Measurements from ENCODE around the gene APLP2.
"Not testable (repeated sequence)": the region's sequence is repeated elsewhere in the genome, so short reads cannot be mapped to it uniquely, and the experiment has no call there.

APLP2 gene

DNA sequence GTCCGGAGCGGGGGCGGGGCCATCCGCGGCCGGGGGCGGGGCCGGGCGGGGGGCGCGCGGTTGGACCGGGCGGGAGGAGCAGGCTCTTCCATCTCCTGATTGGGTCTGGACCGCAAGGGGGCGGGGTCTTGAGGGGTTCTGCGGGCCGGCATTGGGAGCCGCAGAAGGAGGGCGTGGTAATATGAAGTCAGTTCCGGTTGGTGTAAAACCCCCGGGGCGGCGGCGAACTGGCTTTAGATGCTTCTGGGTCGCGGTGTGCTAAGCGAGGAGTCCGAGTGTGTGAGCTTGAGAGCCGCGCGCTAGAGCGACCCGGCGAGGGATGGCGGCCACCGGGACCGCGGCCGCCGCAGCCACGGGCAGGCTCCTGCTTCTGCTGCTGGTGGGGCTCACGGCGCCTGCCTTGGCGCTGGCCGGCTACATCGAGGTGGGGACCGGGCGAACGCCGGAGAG is at the start of gene APLP2:
TSS of gene APLP2 (plus strand) at position 236 of the 450 bp plus-strand sequence. CDS start at position 320, 84 bp downstream.
- no peak for TF ChIP-seq Cebpa-rat (IDR thresholded peaks at IDR 0.05)
- Histone ChIP-seq H3K27ac (peak within 1 kb of the TSS; percentile 89 to 98 (median 90)), H3K4me2 (peak within 1 kb of the TSS; percentile 90 to 99 (median 93)), H3K36me3 (peaks cover 0 to 14% (median under 1%) of the 10 kb centered on the region in 11 experiments; a peak in 6 of 22 replicates), H4K20me1 (peaks cover 38 to 50% (median 48%) of the 10 kb centered on the region in 11 experiments), H3K9ac (peak within 1 kb of the TSS; percentile 93 to 100 (median 97)), H3K27me3 (peaks cover 0 to 42% (median 28%) of the 10 kb centered on the region in 11 experiments; a peak in 16 of 22 replicates), H3K4me3 (peak within 1 kb of the TSS; percentile 91 to 100 (median 94)), H3K4me1 (peaks cover 39 to 75% (median 53%) of the 10 kb centered on the region in 10 experiments), H3K9me3 (replicated peaks in 1 of 11) (no peaks in the 10 kb centered on the region)

DNA sequence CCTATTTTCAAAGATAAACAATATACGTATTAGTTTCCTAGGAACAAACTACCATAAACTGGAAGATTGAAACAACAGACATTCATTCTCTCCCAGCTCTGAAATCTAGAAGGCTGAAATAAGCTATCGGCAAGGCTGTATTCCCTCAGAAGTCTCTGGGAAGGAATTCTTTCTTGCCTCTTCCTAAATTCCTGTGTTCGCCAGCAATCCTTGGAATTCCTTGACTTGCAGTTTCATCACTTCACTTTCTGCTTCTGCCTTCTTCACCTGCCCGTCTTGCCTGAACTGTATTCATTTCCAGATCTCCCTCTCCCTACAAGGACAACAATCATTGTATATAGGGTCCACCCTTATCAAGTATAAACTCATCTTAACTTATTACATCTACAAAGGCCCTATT is 49.4 kb upstream of the APLP2 start:
- Histone ChIP-seq H3K4me3 (no peak overlapping the region), H3K4me2 (no peak overlapping the region), H3K27ac (no peak overlapping the region), H3K9ac (no peak overlapping the region), H3K27me3 (peaks cover 0 to 17% (median 9%) of the 10 kb centered on the region in 11 experiments; a peak in 8 of 22 replicates), H3K9me3 (replicated peaks in 1 of 11) (peaks cover 19 to 32% (median 23%) of the 10 kb centered on the region in 11 experiments), H3K36me3 (no peaks in the 10 kb centered on the region), H4K20me1 (no peaks in the 10 kb centered on the region), H3K4me1 (peaks cover 18 to 34% (median 30%) of the 10 kb centered on the region in 10 experiments)
- TF ChIP-seq Cebpa-rat (IDR thresholded peaks at IDR 0.05) = no peak

DNA sequence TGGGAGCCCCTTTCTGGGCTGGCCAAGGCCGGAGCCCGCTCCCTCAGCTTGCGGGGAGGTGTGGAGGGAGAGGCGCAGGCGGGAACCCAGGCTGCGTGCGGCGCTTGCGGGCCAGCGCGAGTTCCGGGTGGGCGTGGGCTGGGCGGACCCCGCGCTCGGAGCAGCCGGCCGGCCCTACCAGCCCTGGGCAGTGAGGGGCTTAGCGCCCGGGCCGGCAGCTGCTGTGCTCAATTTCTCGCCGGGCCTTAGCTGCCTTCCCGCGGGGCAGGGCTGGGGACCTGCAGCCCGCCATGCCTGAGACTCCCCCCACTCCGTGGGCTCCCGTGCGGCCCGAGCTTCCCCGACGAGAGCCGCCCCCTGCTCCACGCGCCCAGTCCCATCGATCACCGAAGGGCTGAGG is 48.1 kb upstream of the APLP2 start:
- Histone ChIP-seq H3K9me3 (replicated peaks in 1 of 11) (peaks cover 10 to 24% (median 14%) of the 10 kb centered on the region in 11 experiments; a peak in 20 of 22 replicates), H3K27me3 (peaks cover 0 to 27% (median 9%) of the 10 kb centered on the region in 11 experiments; a peak in 9 of 22 replicates), H3K4me1 (peaks cover 18 to 34% (median 30%) of the 10 kb centered on the region in 10 experiments), H3K4me2 (0 out of 22 replicates have a peak overlapping the region, but pooled peaks of 1 of the 11 experiments have one; percentile 73)
- H4K20me1 ChIP-seq, H3K9ac ChIP-seq, H3K27ac ChIP-seq, H3K36me3 ChIP-seq, H3K4me3 ChIP-seq: not testable (repeated sequence)

DNA sequence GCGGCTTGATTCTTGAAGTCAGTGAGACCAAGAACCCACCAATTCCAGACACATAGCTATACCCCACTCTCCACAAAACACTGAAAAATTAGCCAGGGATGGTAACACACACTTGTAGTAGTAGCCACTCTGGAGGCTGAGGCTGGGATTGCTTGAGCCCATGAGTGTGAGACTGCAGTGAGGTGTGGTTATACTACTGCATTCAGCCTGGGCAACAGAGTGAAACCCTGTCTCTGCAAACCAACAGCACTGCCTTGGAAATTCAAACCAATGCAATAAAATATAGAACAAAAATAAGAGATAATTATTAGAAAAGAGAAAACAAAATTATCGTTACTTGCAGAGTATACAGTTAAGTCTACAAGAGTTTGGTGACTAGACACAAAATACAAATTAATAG is 46.9 kb upstream of the APLP2 start:
- peaks cover 0 to 30% (median 9%) of the 10 kb centered on the region in 11 experiments; a peak in 9 of 22 replicates for H3K27me3 ChIP-seq
- peak overlapping the region; percentile 53 to 86 (median 68); a peak in 21 of 22 replicates for H3K4me2 ChIP-seq
- H3K4me3 ChIP-seq = no peak overlapping the region
- TF ChIP-seq Cebpa-rat (IDR thresholded peaks at IDR 0.05) = no peak
- no peak overlapping the region for H3K9ac ChIP-seq
- no peaks in the 10 kb centered on the region for H4K20me1 ChIP-seq
- no peak overlapping the region for H3K27ac ChIP-seq
- H3K9me3 ChIP-seq (replicated peaks in 1 of 11) = peaks cover 10 to 24% (median 14%) of the 10 kb centered on the region in 11 experiments; a peak in 20 of 22 replicates
- H3K36me3 ChIP-seq = no peaks in the 10 kb centered on the region
- peaks cover 18 to 34% (median 30%) of the 10 kb centered on the region in 10 experiments for H3K4me1 ChIP-seq

DNA sequence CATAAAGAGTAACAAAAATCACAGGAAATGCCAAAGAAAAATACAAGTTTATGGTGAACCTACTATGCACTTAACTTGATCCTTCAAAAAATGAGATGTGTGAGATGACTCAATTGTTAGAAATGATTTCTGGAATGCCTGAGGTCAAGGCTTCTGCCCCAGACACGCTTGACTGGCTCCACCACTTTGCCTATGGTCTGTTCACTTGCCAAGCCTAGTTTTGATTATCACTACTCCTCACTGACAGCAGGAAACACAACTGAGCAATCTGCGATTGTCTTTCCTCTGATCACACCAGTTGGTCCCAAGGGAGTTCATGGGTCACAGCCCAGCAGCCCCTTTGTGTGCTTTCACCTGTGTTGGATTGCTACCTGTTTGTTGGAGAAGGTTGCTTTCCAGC is 46.5 kb upstream of the APLP2 start:
- peak overlapping the region; percentile 53 to 86 (median 68) for H3K4me2 ChIP-seq
- H3K27ac ChIP-seq = peak overlapping the region in 3 of 11 experiments; percentile 29 to 55 (median 37); a peak in 6 of 22 replicates
- peaks cover 10 to 24% (median 14%) of the 10 kb centered on the region in 11 experiments; a peak in 20 of 22 replicates for H3K9me3 ChIP-seq (replicated peaks in 1 of 11)

DNA sequence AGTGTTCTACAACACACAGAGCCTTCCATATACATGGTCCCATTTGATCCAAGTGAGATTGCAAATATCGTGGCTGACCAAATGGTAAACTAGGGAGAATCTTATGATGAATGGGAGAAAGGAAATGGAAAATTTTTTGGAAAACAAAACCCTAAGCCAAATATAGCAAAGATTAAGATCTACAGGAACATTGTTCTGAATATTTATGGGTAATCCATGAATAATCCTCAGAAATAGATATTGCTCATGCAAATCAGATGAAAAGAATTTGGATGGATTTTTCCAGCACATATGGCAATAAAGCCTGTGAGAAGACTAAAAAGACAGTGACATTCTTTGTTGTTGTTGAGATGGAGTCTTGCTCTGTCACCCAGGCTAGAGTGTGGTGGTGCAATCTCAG is 45.3 kb upstream of the APLP2 start:
- peaks cover 10 to 24% (median 14%) of the 10 kb centered on the region in 11 experiments; a peak in 20 of 22 replicates for H3K9me3 ChIP-seq (replicated peaks in 1 of 11)
- H3K36me3 ChIP-seq = no peaks in the 10 kb centered on the region
- H3K4me1 ChIP-seq = peaks cover 25 to 35% (median 28%) of the 10 kb centered on the region in 10 experiments
- H3K27me3 ChIP-seq = peaks cover 0 to 28% (median 9%) of the 10 kb centered on the region in 11 experiments; a peak in 9 of 22 replicates
- TF ChIP-seq Cebpa-rat (IDR thresholded peaks at IDR 0.05) = no peak
- no peak overlapping the region for H3K9ac ChIP-seq
- no peaks in the 10 kb centered on the region for H4K20me1 ChIP-seq
- H3K27ac ChIP-seq = no peak overlapping the region
- no peak overlapping the region for H3K4me3 ChIP-seq
- H3K4me2 ChIP-seq = peak overlapping the region in 9 of 11 experiments; percentile 53 to 86 (median 62); a peak in 16 of 22 replicates

More for the DNA sequence above, 46.5 kb upstream of the APLP2 start:
- TF ChIP-seq Cebpa-rat (IDR thresholded peaks at IDR 0.05) = no peak
- no peaks in the 10 kb centered on the region for H4K20me1 ChIP-seq
- H3K27me3 ChIP-seq = peaks cover 0 to 30% (median 9%) of the 10 kb centered on the region in 11 experiments; a peak in 9 of 22 replicates
- H3K36me3 ChIP-seq = no peaks in the 10 kb centered on the region
- H3K4me1 ChIP-seq = peaks cover 18 to 34% (median 30%) of the 10 kb centered on the region in 10 experiments
- no peak overlapping the region for H3K4me3 ChIP-seq
- H3K9ac ChIP-seq = peak overlapping the region in 1 of 11 experiments; percentile 1; a peak in 1 of 22 replicates

DNA sequence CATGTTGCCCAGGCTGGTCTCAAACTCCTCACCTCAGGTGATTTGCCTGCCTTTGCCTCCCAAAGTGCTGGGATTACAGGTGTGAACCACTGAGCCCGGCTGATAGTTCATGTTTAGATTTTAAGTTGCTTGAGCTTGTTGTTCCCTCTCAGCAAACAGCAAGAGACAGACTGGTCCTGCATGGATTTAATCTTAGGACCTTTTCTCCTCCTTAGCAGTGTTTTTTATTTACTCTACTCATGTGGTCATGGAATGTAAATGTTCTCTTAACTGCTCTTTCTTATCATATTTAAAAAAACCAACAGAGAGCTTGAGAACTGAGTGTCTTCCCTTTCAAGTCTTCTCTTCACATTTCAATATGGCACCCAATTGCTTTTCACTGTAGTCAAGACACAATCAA is 44.3 kb upstream of the APLP2 start:
- Histone ChIP-seq H3K9ac (no peak overlapping the region), H3K4me1 (peaks cover 22 to 38% (median 27%) of the 10 kb centered on the region in 10 experiments), H3K27me3 (peaks cover 0 to 26% (median 9%) of the 10 kb centered on the region in 11 experiments; a peak in 9 of 22 replicates), H3K4me2 (no peak overlapping the region), H3K9me3 (replicated peaks in 1 of 11) (peaks cover 10 to 23% (median 14%) of the 10 kb centered on the region in 11 experiments; a peak in 20 of 22 replicates), H3K27ac (no peak overlapping the region), H3K36me3 (no peaks in the 10 kb centered on the region), H3K4me3 (no peak overlapping the region), H4K20me1 (no peaks in the 10 kb centered on the region)
- no peak for TF ChIP-seq Cebpa-rat (IDR thresholded peaks at IDR 0.05)

DNA sequence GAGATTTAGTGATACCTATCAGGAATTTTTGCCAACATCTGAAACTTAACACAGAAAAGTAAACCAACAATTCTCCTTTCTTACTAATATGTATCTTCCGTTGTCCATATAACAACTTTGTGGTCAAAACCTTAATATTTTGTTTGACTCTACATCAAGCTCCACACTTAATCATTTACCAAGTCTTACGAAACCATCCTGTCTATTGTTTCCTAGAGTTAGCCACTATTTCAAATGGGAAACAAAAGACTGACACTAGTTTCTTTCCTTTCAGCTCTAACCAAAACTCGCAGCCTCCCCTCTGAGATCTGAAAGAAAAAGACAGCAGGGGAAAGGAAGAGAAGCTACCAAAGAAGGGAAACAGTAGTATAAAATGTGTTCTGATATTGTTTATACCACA is 40.6 kb upstream of the APLP2 start:
- peak overlapping the region in 1 of 11 experiments; percentile 37; a peak in 1 of 22 replicates for H3K27ac ChIP-seq
- no peak overlapping the region for H3K9ac ChIP-seq
- 0 out of 22 replicates have a peak, but pooled peaks cover 0 to 4% (median 0%) of the 10 kb centered on the region in 11 experiments for H3K9me3 ChIP-seq (replicated peaks in 1 of 11)
- H4K20me1 ChIP-seq = no peaks in the 10 kb centered on the region
- H3K4me3 ChIP-seq = no peak overlapping the region
- no peak for TF ChIP-seq Cebpa-rat (IDR thresholded peaks at IDR 0.05)
- H3K4me2 ChIP-seq = peak overlapping the region in 6 of 11 experiments; percentile 22 to 70 (median 46); a peak in 10 of 22 replicates
- H3K27me3 ChIP-seq = peaks cover 0 to 25% (median 9%) of the 10 kb centered on the region in 11 experiments; a peak in 9 of 22 replicates
- H3K36me3 ChIP-seq = no peaks in the 10 kb centered on the region
- H3K4me1 ChIP-seq = peaks cover 3 to 19% (median 9%) of the 10 kb centered on the region in 10 experiments; a peak in 19 of 20 replicates

DNA sequence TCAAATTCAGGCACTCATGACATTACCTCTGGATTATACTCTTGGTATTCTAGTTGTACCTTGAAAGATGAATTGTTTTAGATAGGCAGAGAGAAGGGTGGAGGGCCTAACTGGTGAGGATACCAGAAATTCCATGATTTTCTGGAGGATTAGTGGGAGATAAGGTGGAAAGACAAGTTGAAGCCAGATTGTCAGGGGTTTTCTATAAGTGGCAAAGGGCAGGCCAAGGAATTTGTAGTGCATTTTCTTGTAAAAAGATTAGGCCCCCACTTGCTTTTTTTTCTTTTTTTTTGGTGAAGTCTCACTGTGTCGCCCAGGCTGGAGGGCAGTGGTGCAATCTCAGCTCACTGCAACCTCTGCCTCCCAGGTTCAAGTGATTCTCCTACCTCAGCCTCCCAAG is 38.6 kb upstream of the APLP2 start:
- Histone ChIP-seq H3K4me1 (peaks cover 0 to 22% (median 5%) of the 10 kb centered on the region in 10 experiments; a peak in 10 of 20 replicates), H4K20me1 (no peaks in the 10 kb centered on the region), H3K27ac (no peak overlapping the region), H3K4me2 (no peak overlapping the region), H3K36me3 (no peaks in the 10 kb centered on the region), H3K9ac (no peak overlapping the region), H3K9me3 (replicated peaks in 1 of 11) (0 out of 22 replicates have a peak, but pooled peaks cover 0 to 4% (median 0%) of the 10 kb centered on the region in 11 experiments), H3K4me3 (no peak overlapping the region), H3K27me3 (peaks cover 0 to 8% (median 0%) of the 10 kb centered on the region in 11 experiments; a peak in 3 of 22 replicates)
- no peak for TF ChIP-seq Cebpa-rat (IDR thresholded peaks at IDR 0.05)

All from BLaER1 treated with 17β-estradiol and CSF1 and Interleukin-3, amounts not matched to agents 10 nM and 100 nM (cell line).